SIG-M5 (cell line): ENCODE results near the gene TACC2.
"Not testable (repeated sequence)": the region's sequence is repeated elsewhere in the genome, so short reads cannot be mapped to it uniquely, and the experiment has no call there.

Experiments
- DNase-seq: peaks from one replicate; lab custom pipeline; 2025; lab: John Stamatoyannopoulos, UW

TACC2 gene

DNA sequence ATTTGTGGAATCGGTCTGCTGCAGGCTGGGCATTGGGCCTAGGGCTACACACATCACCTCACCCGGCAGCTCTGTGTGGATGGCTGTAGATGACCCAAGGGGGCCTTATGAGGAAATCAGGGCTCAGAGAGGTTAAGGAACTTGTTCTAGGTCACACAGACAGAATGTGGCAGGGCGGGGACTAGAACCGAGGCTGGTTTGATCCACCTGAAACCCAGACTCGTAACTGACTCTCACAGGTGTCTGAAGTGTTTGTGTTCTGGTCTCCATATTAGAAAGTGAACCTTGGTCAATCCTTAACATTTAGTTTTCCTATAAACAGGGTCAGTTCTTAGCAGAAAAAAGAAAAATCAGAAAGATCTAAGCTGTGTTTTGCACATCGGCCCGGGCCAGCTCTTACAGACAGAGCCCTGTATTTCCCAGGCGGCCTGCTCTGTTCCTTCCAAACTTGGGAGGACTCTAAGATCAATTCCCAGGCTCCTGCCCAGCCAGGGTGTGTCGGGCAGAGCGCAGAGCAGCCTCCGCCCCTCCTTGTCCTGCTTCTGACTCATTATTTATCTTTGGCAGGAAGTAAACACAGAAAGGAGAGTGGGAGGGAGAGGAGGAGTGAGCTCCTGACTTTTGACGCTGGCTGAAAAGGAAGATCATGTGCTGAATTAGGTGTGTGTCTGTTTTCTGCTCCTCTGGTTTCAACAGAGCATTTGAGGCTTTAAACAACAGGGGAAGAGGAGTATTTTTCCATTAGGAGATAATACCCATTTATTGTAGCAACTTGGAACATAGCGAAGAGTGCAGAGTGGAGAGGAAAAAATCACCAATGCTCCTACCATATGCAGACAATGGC lies 74.1 kb downstream of the TACC2 start:
- no peak for DNase-seq

DNA sequence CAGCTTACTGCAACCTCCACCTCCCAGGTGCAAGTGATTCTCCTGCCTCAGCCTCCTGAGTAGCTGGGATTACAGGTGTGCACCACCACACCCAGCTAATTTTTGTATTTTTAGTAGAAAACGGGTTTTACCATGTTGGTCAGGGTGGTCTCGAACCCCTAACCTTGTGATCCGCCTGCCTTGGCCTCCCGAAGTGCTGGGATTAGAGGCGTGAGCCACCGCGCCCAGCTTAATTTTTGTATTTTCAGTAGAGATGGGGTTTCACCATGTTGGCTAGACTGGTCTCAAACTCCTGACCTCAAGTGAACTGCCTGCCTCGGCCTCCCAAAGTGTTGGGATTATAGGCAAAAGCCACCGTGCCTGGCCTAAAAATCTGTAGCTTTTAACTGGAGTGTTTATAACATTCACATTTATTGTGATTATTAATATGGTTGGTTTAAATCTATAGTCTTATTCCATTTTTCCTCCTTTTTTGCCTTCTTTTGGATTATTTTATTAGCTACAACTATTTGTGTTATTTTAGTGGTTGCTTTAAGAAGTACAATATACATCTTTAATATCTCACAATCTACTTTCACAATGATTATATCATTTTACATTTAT lies 77.5 kb downstream of the TACC2 start:
- DNase-seq: not testable (repeated sequence)

DNA sequence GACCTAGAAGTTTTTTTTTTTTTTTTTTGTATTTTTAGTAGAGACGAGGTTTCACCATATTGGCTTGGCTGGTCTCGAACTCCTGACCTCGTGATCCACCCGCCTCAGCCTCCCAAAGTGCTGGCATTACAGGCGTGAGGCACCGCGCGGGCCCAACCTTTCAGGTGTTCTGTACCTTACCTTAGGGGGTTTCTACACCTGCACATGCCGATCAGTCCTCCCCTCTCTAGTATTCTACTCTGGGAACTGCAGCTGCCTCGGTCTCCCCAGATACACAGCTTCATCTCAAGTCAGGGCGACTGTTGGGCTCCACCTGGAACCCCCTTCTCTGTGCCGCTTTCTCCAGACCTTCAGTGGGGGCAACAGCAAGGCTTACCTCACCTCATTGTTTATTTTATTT lies 79.9 kb downstream of the TACC2 start:
- no peak for DNase-seq

DNA sequence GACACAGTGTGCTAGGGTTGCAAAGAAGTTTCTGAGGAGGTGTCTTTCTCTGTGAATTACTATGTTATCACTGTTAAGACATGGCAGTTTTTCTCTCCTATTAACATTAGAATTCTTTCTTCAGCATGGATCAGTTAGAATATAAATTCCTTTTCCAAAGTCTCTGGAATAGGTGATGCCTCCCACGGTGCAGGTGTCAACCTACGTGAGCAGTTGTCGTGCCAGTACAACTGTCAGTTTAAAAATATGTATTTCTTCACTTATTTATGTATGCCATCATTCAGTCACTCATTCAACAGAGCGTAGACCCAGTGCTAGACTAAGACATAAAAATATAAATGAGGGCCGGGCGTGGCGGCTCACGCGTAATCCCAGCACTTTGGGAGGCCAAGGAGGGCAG lies 83.5 kb downstream of the TACC2 start:
- no peak for DNase-seq

DNA sequence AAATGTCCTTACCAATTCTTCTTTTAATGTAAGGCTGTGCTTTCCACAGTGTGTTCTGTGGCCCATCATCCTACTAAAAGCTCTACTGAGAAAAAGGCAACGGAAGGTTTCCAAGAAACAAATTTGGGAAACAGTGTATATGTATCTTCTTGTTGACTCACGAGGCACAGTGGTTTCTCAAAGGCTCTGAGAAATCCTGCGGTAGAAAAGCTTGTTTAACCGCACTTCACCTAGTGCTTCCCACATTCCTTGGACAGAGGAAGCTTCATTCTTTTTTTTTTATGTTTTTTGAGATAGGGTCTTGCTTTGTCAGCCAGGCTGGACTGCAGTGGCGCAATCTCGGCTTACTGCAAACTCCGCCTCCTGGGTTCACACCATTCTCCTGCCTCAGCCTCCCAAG lies 84.5 kb downstream of the TACC2 start:
- DNase-seq: no peak

DNA sequence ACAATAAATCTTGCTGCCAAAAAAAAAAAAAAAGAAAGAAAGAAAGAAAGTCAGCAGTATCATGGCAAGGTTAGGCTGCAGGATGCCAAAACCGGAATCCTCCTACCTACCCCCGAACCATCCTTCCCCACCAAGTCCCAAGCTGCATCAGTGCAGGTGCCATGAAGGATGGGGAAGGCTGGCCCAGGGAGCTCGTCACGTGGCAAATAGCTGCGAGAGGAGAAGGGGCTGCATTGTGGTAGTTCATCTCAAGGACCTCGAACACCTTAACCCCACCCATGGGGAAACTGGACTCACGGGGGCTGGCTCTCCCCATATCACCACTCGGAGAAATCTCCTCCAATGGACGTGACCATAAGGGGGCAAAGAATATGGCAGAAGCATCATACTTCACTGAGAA lies 86.2 kb downstream of the TACC2 start:
- DNase-seq: no peak

DNA sequence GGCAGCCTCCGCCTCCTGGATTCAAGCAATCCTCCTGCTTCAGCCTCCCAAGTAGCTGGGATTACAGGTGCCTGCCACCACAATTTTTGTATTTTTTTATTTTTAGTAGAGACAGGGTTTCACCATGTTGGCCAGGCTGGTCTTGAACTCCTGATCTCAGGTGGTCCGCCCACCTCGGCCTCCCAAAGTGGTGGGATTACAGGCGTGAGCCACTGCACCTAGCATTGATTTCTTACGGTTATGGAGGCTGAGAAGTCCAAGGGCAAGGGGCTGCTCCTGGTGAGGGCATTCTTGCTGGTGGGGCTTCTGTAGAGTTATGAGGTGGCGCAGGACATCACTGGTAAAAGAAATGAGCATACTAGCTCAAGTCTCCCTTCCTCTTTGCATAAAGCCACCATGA lies 86.9 kb downstream of the TACC2 start:
- DNase-seq: not testable (repeated sequence)

DNA sequence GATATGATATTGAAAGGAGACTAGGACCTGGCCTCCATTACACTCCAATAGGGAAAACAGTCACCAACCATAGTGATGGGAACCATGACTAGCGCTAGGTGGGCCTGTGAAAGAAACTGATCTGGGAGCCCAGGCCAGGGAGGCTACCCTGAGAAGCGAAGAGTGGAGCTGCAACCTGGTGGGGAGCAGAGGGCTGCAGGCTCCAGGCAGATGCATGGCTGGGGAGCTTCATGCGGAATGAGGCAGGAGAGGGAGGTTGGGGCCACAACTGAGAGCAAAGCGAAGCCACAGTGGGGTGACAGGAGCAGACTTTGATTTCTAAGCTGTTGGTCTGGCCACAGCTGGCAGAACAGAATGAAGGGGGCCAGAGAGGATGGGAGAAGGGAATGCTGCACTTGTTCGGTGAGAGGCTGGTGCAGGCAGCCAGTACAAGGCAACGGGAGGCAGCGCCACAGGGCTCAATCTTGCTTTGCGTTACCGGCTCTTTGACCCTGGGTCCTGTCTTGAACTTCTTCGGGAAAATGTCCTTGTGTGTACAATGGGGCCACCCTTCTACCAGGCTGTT lies 88.4 kb downstream of the TACC2 start:
- DNase-seq: no peak

DNA sequence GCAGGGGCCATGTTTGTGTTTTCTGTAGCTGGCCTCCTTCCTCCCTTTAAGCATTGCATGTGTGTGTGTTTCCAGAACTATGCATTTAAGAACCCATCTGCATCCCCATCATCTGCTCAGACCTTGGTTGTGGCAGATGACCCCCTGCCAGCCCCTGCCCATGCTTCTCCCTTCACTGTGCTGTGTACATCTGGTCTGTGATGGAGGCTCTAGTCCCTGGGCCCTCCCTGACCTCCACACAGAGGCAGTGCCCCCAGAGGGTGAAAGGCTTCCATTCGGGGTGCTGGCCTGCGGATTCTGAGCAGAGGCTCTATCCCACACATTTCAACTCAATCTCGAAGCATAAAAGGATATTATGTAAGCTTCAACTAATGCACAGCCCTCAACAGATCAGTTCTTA lies 89.4 kb downstream of the TACC2 start:
- no peak for DNase-seq

DNA sequence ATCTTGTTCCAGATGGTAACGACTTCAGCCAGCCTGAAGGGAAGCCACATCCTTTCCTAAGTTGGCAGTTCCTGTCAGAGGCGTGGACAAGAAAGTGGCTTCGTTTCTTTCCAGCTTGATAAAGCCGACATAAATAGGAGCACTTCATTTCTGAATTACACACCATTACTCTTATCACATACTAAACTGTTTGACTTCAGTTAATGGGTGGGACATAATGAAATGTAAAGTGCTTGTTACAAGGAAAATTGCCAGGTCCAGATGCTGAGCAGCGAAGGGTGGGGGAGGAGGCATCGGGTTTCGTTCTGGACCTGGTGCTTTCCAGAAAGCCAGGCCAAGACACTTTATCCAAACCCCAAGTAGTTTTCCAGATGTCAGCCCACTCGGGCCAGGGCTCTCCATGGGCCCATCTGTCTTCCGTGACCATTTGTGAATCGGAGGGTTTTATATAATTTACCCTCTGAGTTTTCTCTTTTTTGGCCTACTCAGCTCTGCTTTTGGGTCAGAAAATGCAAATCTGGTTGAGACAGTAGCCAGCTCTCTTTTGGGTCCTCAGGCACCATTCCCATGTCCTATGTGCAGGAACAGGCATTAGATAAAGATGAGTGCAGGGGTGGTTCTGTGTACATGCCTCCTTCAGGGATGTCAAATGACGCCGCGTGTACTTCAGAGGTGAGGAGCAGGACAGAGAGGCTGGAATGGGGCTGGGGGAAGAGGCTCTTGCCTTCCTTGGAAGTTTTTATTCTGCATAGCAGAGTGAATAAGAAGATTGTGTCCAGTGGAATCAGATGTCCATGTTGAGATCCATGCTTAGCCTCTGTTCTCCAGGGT lies 90.2 kb downstream of the TACC2 start:
- DNase-seq: no peak

DNA sequence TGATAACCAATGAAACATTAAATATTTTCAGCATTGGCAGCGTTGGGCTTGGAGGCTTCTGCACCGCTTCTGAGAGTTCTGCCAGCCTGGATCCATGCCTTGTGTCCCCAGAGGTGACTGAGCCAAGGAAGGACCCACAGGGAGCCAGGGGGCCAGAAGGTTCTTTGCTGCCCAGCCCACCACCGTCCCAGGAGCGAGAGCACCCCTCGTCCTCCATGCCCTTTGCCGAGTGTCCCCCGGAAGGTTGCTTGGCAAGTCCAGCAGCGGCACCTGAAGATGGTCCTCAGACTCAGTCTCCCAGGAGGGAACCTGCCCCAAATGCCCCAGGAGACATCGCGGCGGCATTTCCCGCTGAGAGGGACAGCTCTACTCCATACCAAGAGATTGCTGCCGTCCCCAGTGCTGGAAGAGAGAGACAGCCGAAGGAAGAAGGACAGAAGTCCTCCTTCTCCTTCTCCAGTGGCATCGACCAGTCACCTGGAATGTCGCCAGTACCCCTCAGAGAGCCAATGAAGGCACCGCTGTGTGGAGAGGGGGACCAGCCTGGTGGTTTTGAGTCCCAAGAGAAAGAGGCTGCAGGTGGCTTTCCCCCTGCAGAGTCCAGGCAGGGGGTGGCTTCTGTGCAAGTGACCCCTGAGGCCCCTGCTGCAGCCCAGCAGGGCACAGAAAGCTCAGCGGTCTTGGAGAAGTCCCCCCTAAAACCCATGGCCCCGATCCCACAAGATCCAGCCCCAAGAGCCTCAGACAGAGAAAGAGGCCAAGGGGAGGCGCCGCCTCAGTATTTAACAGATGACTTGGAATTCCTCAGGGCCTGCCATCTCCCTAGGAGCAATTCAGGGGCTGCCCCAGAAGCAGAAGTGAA lies 93.9 kb downstream of the TACC2 start:
- DNase-seq: no peak

DNA sequence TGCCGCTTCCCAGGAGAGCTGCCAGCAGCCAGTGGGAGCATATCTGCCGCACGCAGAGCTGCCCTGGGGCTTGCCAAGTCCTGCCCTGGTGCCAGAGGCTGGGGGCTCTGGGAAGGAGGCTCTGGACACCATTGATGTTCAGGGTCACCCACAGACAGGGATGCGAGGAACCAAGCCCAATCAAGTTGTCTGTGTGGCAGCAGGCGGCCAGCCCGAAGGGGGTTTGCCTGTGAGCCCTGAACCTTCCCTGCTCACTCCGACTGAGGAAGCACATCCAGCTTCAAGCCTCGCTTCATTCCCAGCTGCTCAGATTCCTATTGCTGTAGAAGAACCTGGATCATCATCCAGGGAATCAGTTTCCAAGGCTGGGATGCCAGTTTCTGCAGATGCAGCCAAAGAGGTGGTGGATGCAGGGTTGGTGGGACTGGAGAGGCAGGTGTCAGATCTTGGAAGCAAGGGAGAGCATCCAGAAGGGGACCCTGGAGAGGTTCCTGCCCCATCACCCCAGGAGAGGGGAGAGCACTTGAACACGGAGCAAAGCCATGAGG lies 94.6 kb downstream of the TACC2 start:
- DNase-seq: no peak

GRCh38 chr10:122084286-122085041 lies 95.5 kb downstream of the TACC2 start:
- DNase-seq: no peak

DNA sequence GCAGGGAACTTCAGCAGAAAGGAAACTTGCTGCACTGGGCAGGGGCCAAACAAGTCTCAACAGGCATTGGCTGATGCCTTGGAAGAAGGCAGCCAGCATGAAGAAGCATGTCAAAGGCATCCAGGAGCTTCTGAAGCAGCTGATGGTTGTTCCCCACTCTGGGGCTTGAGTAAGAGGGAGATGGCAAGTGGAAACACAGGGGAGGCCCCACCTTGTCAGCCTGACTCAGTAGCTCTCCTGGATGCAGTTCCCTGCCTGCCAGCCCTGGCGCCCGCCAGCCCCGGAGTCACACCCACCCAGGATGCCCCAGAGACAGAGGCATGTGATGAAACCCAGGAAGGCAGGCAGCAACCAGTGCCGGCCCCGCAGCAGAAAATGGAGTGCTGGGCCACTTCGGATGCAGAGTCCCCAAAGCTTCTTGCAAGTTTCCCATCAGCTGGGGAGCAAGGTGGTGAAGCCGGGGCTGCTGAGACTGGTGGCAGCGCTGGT lies 96.5 kb downstream of the TACC2 start:
- DNase-seq: no peak

GRCh38 chr10:122086416-122087240 lies 97.7 kb downstream of the TACC2 start:
- no peak for DNase-seq

DNA sequence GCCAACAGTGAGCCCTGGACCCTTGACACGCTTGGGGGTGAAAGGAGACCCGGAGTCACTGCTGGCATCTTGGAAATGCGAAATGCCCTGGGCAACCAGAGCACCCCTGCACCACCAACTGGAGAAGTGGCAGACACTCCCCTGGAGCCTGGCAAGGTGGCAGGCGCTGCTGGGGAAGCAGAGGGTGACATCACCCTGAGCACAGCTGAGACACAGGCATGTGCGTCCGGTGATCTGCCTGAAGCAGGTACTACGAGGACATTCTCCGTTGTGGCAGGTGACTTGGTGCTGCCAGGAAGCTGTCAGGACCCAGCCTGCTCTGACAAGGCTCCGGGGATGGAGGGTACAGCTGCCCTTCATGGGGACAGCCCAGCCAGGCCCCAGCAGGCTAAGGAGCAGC lies 98.5 kb downstream of the TACC2 start:
- no peak for DNase-seq

- no peak for DNase-seq
Observed at GRCh38 chr10:122089311-122090017, 100.5 kb downstream of the TACC2 start.

GRCh38 chr10:122091722-122092121 lies 102.8 kb downstream of the TACC2 start:
- no peak for DNase-seq

- DNase-seq: no peak
Observed at GRCh38 chr10:122093076-122093475, 104.1 kb downstream of the TACC2 start.
